ENCODE measurements around the gene TIGD3.

DNA sequence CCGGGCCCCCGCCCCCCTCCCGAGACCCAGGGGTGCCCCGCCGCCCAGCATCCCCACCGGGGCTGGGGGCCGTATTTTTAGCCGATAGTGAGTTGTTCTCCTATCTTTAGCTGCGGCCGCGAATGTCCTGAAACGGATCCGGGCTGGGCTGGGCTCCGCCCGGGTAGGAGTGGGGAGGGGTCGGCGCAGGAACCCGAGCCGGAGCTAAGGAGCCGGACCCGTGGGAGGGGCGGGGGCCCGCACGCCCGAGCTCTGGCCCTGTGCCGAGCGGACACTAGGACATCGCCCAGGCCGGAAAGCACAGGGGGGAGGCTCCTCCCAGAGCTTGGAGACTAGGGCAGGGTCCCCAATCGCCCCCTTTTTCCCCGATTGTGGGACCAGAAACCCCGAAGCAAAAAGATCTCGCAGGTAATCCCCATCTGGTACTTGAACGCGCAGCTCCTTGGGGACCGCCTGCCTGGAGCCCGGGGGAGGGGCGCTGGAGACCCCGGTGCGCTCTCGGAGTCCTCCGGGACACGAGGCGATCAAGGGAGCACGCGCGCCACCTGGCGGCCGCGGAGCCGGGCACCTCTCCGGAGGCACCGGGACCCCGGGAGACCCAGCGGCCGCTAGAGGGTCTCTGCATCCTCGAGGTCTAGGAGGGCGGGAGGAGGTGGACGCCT is 39.2 kb upstream of the TIGD3 start:
- peak; percentile 45; the same call in 1 of the 2 replicates for TF ChIP-seq RELA (CRISPR knock-in tag; IDR thresholded peaks at IDR 0.05)
- no peak for TF ChIP-seq POLR2A (IDR thresholded peaks at IDR 0.05; ENCODE audit: insufficient read depth in 1 of 2, low read depth in 2 of 2, low read length in 2 of 2)
- TF ChIP-seq CAMTA2 (CRISPR knock-in tag; IDR thresholded peaks at IDR 0.05; ENCODE audit: borderline replicate concordance), result no peak
- no peak for TF ChIP-seq TCF7 (IDR thresholded peaks at IDR 0.05; ENCODE audit: low read depth)
- TF ChIP-seq SUZ12 (IDR thresholded peaks at IDR 0.05; ENCODE audit: low read depth, low read length), result no peak
- TF ChIP-seq, protein P1, sequence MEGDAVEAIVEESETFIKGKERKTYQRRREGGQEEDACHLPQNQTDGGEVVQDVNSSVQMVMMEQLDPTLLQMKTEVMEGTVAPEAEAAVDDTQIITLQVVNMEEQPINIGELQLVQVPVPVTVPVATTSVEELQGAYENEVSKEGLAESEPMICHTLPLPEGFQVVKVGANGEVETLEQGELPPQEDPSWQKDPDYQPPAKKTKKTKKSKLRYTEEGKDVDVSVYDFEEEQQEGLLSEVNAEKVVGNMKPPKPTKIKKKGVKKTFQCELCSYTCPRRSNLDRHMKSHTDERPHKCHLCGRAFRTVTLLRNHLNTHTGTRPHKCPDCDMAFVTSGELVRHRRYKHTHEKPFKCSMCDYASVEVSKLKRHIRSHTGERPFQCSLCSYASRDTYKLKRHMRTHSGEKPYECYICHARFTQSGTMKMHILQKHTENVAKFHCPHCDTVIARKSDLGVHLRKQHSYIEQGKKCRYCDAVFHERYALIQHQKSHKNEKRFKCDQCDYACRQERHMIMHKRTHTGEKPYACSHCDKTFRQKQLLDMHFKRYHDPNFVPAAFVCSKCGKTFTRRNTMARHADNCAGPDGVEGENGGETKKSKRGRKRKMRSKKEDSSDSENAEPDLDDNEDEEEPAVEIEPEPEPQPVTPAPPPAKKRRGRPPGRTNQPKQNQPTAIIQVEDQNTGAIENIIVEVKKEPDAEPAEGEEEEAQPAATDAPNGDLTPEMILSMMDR (CRISPR knock-in tag; IDR thresholded peaks at IDR 0.05), result peak; percentile 96
- TF ChIP-seq, protein P2, sequence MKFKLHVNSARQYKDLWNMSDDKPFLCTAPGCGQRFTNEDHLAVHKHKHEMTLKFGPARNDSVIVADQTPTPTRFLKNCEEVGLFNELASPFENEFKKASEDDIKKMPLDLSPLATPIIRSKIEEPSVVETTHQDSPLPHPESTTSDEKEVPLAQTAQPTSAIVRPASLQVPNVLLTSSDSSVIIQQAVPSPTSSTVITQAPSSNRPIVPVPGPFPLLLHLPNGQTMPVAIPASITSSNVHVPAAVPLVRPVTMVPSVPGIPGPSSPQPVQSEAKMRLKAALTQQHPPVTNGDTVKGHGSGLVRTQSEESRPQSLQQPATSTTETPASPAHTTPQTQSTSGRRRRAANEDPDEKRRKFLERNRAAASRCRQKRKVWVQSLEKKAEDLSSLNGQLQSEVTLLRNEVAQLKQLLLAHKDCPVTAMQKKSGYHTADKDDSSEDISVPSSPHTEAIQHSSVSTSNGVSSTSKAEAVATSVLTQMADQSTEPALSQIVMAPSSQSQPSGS (CRISPR knock-in tag; IDR thresholded peaks at IDR 0.05), result no peak
- TF ChIP-seq PHF8 (CRISPR knock-in tag; IDR thresholded peaks at IDR 0.05), result peak; percentile 59
- TF ChIP-seq PCBP1 (IDR thresholded peaks at IDR 0.05; ENCODE audit: borderline replicate concordance, low read depth, low read length), result 0 out of 2 replicates have a peak, but pooled peaks have one; percentile 54
- peak; percentile 64 for TF ChIP-seq XRCC5 (optimal IDR thresholded peaks at IDR 0.05; ENCODE audit: low read length)
- 0 out of 2 replicates have a peak, but pooled peaks have one; percentile 45 for TF ChIP-seq ZNF879 (CRISPR knock-in tag; IDR thresholded peaks at IDR 0.05)
- no peak for TF ChIP-seq FOXJ3 (CRISPR knock-in tag; IDR thresholded peaks at IDR 0.05; ENCODE audit: borderline replicate concordance)
- TF ChIP-seq RXRA (CRISPR knock-in tag; IDR thresholded peaks at IDR 0.05), result no peak; the same call in 1 of the 2 replicates
